ENCODE results near the gene RIBC2. TPM values are rescaled to one million over a fixed set of nuclear protein-coding genes. Genes with fewer than 3 reads are reported as not detected.
A peak's percentile ranks its signal among the peaks of the same experiment; 100 is the strongest.

RIBC2 gene
- total RNA-seq, 4 donors from 2014 or later, result not detected

- WGBS, result 95% methylated on average over 2 of the region's 2 CpGs
- no peak for TF ChIP-seq POLR2AphosphoS5 (IDR thresholded peaks at IDR 0.05)
- TF ChIP-seq, protein P1, sequence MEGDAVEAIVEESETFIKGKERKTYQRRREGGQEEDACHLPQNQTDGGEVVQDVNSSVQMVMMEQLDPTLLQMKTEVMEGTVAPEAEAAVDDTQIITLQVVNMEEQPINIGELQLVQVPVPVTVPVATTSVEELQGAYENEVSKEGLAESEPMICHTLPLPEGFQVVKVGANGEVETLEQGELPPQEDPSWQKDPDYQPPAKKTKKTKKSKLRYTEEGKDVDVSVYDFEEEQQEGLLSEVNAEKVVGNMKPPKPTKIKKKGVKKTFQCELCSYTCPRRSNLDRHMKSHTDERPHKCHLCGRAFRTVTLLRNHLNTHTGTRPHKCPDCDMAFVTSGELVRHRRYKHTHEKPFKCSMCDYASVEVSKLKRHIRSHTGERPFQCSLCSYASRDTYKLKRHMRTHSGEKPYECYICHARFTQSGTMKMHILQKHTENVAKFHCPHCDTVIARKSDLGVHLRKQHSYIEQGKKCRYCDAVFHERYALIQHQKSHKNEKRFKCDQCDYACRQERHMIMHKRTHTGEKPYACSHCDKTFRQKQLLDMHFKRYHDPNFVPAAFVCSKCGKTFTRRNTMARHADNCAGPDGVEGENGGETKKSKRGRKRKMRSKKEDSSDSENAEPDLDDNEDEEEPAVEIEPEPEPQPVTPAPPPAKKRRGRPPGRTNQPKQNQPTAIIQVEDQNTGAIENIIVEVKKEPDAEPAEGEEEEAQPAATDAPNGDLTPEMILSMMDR (IDR thresholded peaks at IDR 0.05), result no peak
- no peak for TF ChIP-seq POLR2A (IDR thresholded peaks at IDR 0.05; ENCODE audit: low read depth)
- no peak for TF ChIP-seq EP300 (IDR thresholded peaks at IDR 0.05)
- intact Hi-C loops (cut with DNase I), result no loop called here
Measured at GRCh38 chr22:45381348-45381747, 32.1 kb upstream of the RIBC2 start.

DNA sequence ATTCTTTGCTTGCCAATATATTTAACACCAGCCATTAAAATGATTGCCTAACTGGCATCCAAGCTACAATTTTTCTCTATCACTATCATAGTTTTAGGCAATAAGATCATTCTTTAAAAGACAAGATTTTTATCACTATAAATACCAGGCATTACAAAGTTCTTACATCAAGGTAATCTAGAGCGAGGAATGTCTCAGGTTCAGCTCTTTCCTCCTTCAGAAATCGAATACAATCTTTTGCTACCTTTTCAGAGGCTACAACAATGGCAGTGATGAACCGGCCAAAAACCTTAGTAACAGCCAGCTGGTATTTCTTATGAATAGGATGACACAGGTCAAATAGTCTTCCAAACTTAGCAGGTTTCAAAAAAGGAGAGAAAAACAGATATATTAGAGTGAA, 23.9 kb upstream of the RIBC2 start:
- Histone ChIP-seq H3K9me3 (no peaks in the 10 kb centered on the region), H3K27ac (replicated peaks in 1 of 4) (no peak overlapping the region), H3K4me3 (no peak overlapping the region), H3K36me3 (no peaks in the 10 kb centered on the region), H3K4me1 (no peaks in the 10 kb centered on the region), H3K27me3 (peaks cover 0 to 3% (median 0%) of the 10 kb centered on the region in 4 donors)
- WGBS, result 80% methylated on average over 3 of the region's 3 CpGs
- DNase-seq (ENCODE audit: extremely low spot score), result no peak
- intact Hi-C loops (cut with DNase I), result no loop called here
- TF ChIP-seq POLR2A (IDR thresholded peaks at IDR 0.05; ENCODE audit: low read depth) (no peak), EP300 (IDR thresholded peaks at IDR 0.05) (no peak), POLR2AphosphoS5 (IDR thresholded peaks at IDR 0.05) (no peak)
- TF ChIP-seq, protein P1 (IDR thresholded peaks at IDR 0.05), result no peak

More at GRCh38 chr22:45381348-45381747, 32.1 kb upstream of the RIBC2 start:
- DNase-seq (ENCODE audit: extremely low spot score), result no peak
- Histone ChIP-seq H3K9me3 (no peaks in the 10 kb centered on the region), H3K27ac (replicated peaks in 1 of 4) (no peak overlapping the region), H3K4me3 (no peak overlapping the region), H3K36me3 (no peaks in the 10 kb centered on the region), H3K27me3 (no peaks in the 10 kb centered on the region), H3K4me1 (no peaks in the 10 kb centered on the region)

GRCh38 chr22:45397806-45398205, 15.7 kb upstream of the RIBC2 start:
- 85% methylated on average over 5 of the region's 5 CpGs for whole genome bisulfite sequencing
- intact Hi-C loops (cut with DNase I), result no loop called here
- H3K27ac ChIP-seq (replicated peaks in 1 of 4), result no peak overlapping the region

DNA sequence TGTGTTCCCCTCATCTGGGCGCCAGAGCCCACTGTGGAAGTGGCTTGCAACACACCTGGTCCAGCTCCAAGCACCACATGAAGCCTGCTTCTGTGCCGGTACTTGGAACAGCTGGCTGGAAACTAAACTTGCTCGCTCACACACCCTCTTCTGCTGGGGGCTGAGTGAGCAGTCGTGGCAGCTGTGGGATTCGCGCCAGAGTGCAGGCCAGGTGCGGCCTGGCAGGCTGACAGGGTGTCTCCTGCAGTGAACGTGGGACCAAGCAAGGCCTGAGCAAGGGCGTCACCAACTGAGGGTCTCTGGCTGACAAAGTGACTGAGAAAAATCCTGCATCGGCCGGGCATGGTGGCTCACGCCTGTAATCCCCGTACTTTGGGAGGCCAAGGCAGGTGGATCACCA, 15.3 kb upstream of the RIBC2 start:
- whole genome bisulfite sequencing, result 97% methylated on average over 6 of the region's 13 CpGs
- H3K27me3 ChIP-seq, result peaks cover 0 to 15% (median 0%) of the 10 kb centered on the region in 4 donors
- no peak overlapping the region for H3K4me3 ChIP-seq
- intact Hi-C loops (cut with DNase I), result no loop called here
- H3K9me3 ChIP-seq, result no peaks in the 10 kb centered on the region
- TF ChIP-seq, protein P1 (IDR thresholded peaks at IDR 0.05), result no peak
- no peak for TF ChIP-seq POLR2AphosphoS5 (IDR thresholded peaks at IDR 0.05)
- TF ChIP-seq EP300 (IDR thresholded peaks at IDR 0.05), result no peak
- no peak for TF ChIP-seq POLR2A (IDR thresholded peaks at IDR 0.05; ENCODE audit: low read depth)
- no peak for DNase-seq (ENCODE audit: extremely low spot score)
- no peaks in the 10 kb centered on the region for H3K4me1 ChIP-seq
- no peaks in the 10 kb centered on the region for H3K36me3 ChIP-seq
- no peak overlapping the region for H3K27ac ChIP-seq (replicated peaks in 1 of 4)

More at GRCh38 chr22:45397806-45398205, 15.7 kb upstream of the RIBC2 start:
- H3K4me3 ChIP-seq, result no peak overlapping the region
- DNase-seq (ENCODE audit: extremely low spot score), result no peak
- H3K36me3 ChIP-seq, result no peaks in the 10 kb centered on the region
- H3K9me3 ChIP-seq, result no peaks in the 10 kb centered on the region
- no peaks in the 10 kb centered on the region for H3K4me1 ChIP-seq
- TF ChIP-seq EP300 (IDR thresholded peaks at IDR 0.05) (no peak), POLR2A (IDR thresholded peaks at IDR 0.05; ENCODE audit: low read depth) (no peak), POLR2AphosphoS5 (IDR thresholded peaks at IDR 0.05) (no peak)
- TF ChIP-seq, protein P1 (IDR thresholded peaks at IDR 0.05), result peak in 1 of 3 experiments; percentile 13
- peaks cover 0 to 15% (median 0%) of the 10 kb centered on the region in 4 donors for H3K27me3 ChIP-seq
